H9 (cell line): ENCODE measurements around the gene NTF3. TPM values are rescaled to one million over a fixed set of nuclear protein-coding genes. Genes with fewer than 3 reads are reported as not detected.

Experiments
- DNase-seq: peaks from one replicate; pipeline ENCODE4 v3.0.0-alpha.2; 2017
- H2AFZ ChIP-seq: one replicate; pipeline ENCODE4 v1.6.1; 2013; ENCODE audit warnings: mild to moderate bottlenecking, low read length, control low read depth, moderate library complexity
- H2AK5ac ChIP-seq: 2 replicates; pipeline ENCODE4 v1.6.1; 2013; ENCODE audit warnings: low read length, control low read depth, mixed read lengths; ENCODE audit not compliant: insufficient read length
- H2BK120ac ChIP-seq: one replicate; pipeline ENCODE4 v1.6.1; 2013; ENCODE audit warnings: low read depth, mild to moderate bottlenecking, low read length, control low read depth, inconsistent platforms; ENCODE audit not compliant: poor library complexity, severe bottlenecking
- H2BK12ac ChIP-seq: 2 replicates; pipeline ENCODE4 v1.6.1; 2013; ENCODE audit warnings: low read length, control low read depth, mixed read lengths, low read depth; ENCODE audit not compliant: insufficient read length
- H2BK15ac ChIP-seq: 2 replicates; pipeline ENCODE4 v1.6.1; 2013; ENCODE audit warnings: low read depth, low read length, control low read depth
- H2BK20ac ChIP-seq: one replicate; pipeline ENCODE4 v1.6.1; 2013; ENCODE audit warnings: low read depth, mild to moderate bottlenecking, low read length, control low read depth, inconsistent platforms; ENCODE audit not compliant: poor library complexity, severe bottlenecking
- H2BK5ac ChIP-seq: 2 replicates; pipeline ENCODE4 v1.6.1; 2013; ENCODE audit warnings: low read length, control low read depth, mixed read lengths; ENCODE audit not compliant: insufficient read length
- H3K14ac ChIP-seq: 2 replicates; pipeline ENCODE4 v1.6.1; 2013; ENCODE audit warnings: low read length, control low read depth; ENCODE audit not compliant: insufficient read depth
- H3K18ac ChIP-seq: 2 replicates; pipeline ENCODE4 v1.6.1; 2013; ENCODE audit warnings: low read depth, mild to moderate bottlenecking, mixed read lengths, low read length, control low read depth; ENCODE audit not compliant: insufficient read length
- H3K23ac ChIP-seq: 2 replicates; pipeline ENCODE4 v1.6.1; 2013; ENCODE audit warnings: low read length, control low read depth, mixed read lengths, low read depth; ENCODE audit not compliant: insufficient read length
- H3K23me2 ChIP-seq: 2 replicates; pipeline ENCODE4 v1.6.1; 2013; ENCODE audit warnings: low read depth, mild to moderate bottlenecking, mixed read lengths, low read length, control low read depth; ENCODE audit not compliant: insufficient read length, poor library complexity, severe bottlenecking
- H3K27ac ChIP-seq: 2 replicates; pipeline ENCODE4 v1.5.1; 2013; ENCODE audit warnings: low read length, control low read depth, mixed read lengths, low read depth; ENCODE audit not compliant: insufficient read length
- H3K27me3 ChIP-seq: 2 replicates; pipeline ENCODE4 v1.6.1; 2013; ENCODE audit warnings: low read length, control low read depth, inconsistent platforms; ENCODE audit not compliant: insufficient read depth
- H3K4ac ChIP-seq: 2 replicates; pipeline ENCODE4 v1.6.1; 2013; ENCODE audit warnings: low read depth, mild to moderate bottlenecking, control low read depth, inconsistent platforms, low read length, moderate library complexity
- H3K4me1 ChIP-seq: 2 replicates; pipeline ENCODE4 v1.6.1; 2013; ENCODE audit warnings: low read length, control low read depth, inconsistent platforms; ENCODE audit not compliant: insufficient read depth
- H3K4me2 ChIP-seq: 2 replicates; pipeline ENCODE4 v1.6.1; 2013; ENCODE audit warnings: low read length, control low read depth, mixed read lengths; ENCODE audit not compliant: insufficient read length, insufficient read depth
- H3K56ac ChIP-seq: 2 replicates; pipeline ENCODE4 v1.6.1; 2013; ENCODE audit warnings: low read depth, mild to moderate bottlenecking, mixed read lengths, low read length, control low read depth; ENCODE audit not compliant: insufficient read length
- H3K79me1 ChIP-seq: 2 replicates; pipeline ENCODE4 v1.6.1; 2013; ENCODE audit warnings: low read depth, mild to moderate bottlenecking, moderate library complexity, low read length, control low read depth, inconsistent platforms; ENCODE audit not compliant: insufficient read depth, poor library complexity, severe bottlenecking
- H3K79me2 ChIP-seq: 2 replicates; pipeline ENCODE4 v1.6.1; 2013; ENCODE audit warnings: low read length, control low read depth, inconsistent platforms; ENCODE audit not compliant: insufficient read depth
- H3K9ac ChIP-seq: 2 replicates; pipeline ENCODE4 v1.6.1; 2013; ENCODE audit warnings: low read length, control low read depth, mixed read lengths; ENCODE audit not compliant: insufficient read length; ENCODE audit errors: extremely low read depth
- H3K9me3 ChIP-seq: one replicate; pipeline ENCODE4 v1.6.1; 2013; ENCODE audit warnings: low read depth, low read length, inconsistent platforms; ENCODE audit not compliant: control insufficient read depth
- H3T11ph ChIP-seq: one replicate; pipeline ENCODE4 v1.6.1; 2013; ENCODE audit warnings: mild to moderate bottlenecking, low read length, control low read depth, inconsistent platforms
- H4K20me1 ChIP-seq: one replicate; pipeline ENCODE4 v1.6.1; 2013; ENCODE audit not compliant: control insufficient read depth, insufficient read length, insufficient read depth
- H4K5ac ChIP-seq: 2 replicates; pipeline ENCODE4 v1.6.1; 2013; ENCODE audit warnings: low read depth, mild to moderate bottlenecking, mixed read lengths, low read length, control low read depth; ENCODE audit not compliant: insufficient read length
- H4K8ac ChIP-seq: replicated peaks from 2 replicates; pipeline ENCODE4 v1.6.1; 2013; ENCODE audit warnings: low read length, control low read depth, mixed read lengths, low read depth; ENCODE audit not compliant: insufficient read length
- H4K91ac ChIP-seq: 2 replicates; pipeline ENCODE4 v1.6.1; 2013; ENCODE audit warnings: low read depth, mild to moderate bottlenecking, moderate library complexity, mixed read lengths, low read length, control low read depth; ENCODE audit not compliant: insufficient read length
- H3K27ac Mint-ChIP-seq, 3 experiments: 2 replicates in 2 of 3; 3 replicates in 1 of 3; pipeline ENCODE4 v1.8.0; 2020 to 2021; ENCODE audit warnings: mixed read lengths in 3 of 3, mild to moderate bottlenecking in 1 of 3, moderate library complexity in 1 of 3
- H3K27me3 Mint-ChIP-seq: 2 replicates; pipeline ENCODE4 v1.8.0; 2021; ENCODE audit warnings: low read depth, mild to moderate bottlenecking, moderate library complexity, mixed read lengths
- H3K36me3 Mint-ChIP-seq, 3 experiments: 2 replicates in 2 of 3; 3 replicates in 1 of 3; pipeline ENCODE4 v1.8.0; 2020 to 2021; ENCODE audit warnings: low read depth in 3 of 3, mixed read lengths in 3 of 3; ENCODE audit not compliant: insufficient read depth in 1 of 3
- H3K4me1 Mint-ChIP-seq, 2 experiments: 2 replicates each; pipeline ENCODE4 v1.8.0; 2020; ENCODE audit warnings: mixed read lengths in 2 of 2
- H3K4me3 Mint-ChIP-seq, 2 experiments: 2 replicates in 1 of 2; 3 replicates in 1 of 2; pipeline ENCODE4 v1.8.0; 2020 to 2021; ENCODE audit warnings: mild to moderate bottlenecking in 2 of 2, mixed read lengths in 2 of 2, moderate library complexity in 1 of 2
- H3K9me3 Mint-ChIP-seq, 2 experiments: 2 replicates in 1 of 2; 3 replicates in 1 of 2; pipeline ENCODE4 v1.8.0; 2020; ENCODE audit warnings: mild to moderate bottlenecking in 2 of 2, mixed read lengths in 2 of 2, moderate library complexity in 1 of 2
- WGBS: extraction: QIAGEN DNeasy Blood & Tissue Kit; methylation state at CpG from one replicate; pipeline ENCODE4 v1.1.7; 2013; ENCODE audit warnings: missing lambda C conversion rate, low lambda C conversion rate, mixed read lengths; ENCODE audit not compliant: insufficient read length; ENCODE audit errors: extremely low coverage; 5-methylcytosine and 5-hydroxymethylcytosine counted together
- long read RNA-seq: library from polyadenylated mRNA; unstranded; transcript quantifications from one replicate; pipeline ENCODE4 v2.0.0, GENCODE V29; 2020
- total RNA-seq: library from RNA; stranded (reverse); gene quantifications from 2 replicates; pipeline ENCODE4 v1.2.1, GENCODE V29; 2021
- TF ChIP-seq, protein P1 (sequence below): fragments of 200-600 bp; sonication (generic); conservative IDR thresholded peaks from 3 replicates; pipeline ENCODE4 v1.8.0; 2021; ENCODE audit warnings: antibody characterized with exemption, mild to moderate bottlenecking

Gene NTF3
- 0.48 TPM in 2 replicates for total RNA-seq
- long read RNA-seq, result 0 reads

DNA sequence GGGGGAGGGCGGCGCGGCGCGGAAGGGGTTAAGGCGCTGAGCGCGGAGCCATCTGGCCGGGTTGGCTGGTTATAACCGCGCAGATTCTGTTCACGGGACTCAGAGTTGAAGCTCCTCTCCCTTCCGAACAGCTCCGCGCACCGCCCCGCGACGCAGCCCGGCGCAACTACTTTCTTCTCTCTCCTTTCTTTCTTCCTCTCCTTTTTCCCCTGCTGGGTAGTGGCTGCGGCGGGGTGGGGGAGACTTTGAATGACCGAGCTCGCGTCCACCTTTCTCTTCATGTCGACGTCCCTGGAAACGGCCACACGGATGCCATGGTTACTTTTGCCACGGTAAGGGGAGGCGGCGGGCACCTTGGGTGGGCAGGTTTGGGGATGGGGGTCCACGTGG is at the start of gene NTF3:
NTF3 (plus strand) TSS at position 98 of the 390 bp plus-strand sequence; CDS start at position 315, 217 bp downstream.
- H3K4me1 ChIP-seq, result peaks cover 3% of the 10 kb centered on the region; the same call in 1 of the 2 replicates
- H3K18ac ChIP-seq, result peak within 1 kb of the TSS; percentile 40
- no peaks in the 10 kb centered on the region for H3K9me3 ChIP-seq
- no peaks in the 10 kb centered on the region; a peak in 1 of 5 replicates for H3K9me3 Mint-ChIP-seq
- H3K36me3 Mint-ChIP-seq, result no peaks in the 10 kb centered on the region
- H3K79me2 ChIP-seq, result no peaks in the 10 kb centered on the region
- H2BK15ac ChIP-seq, result no peak within 1 kb of the TSS
- peaks cover 50% of the 10 kb centered on the region for H3K27me3 ChIP-seq
- H2BK12ac ChIP-seq, result no peak within 1 kb of the TSS
- peak; percentile 69 for DNase-seq
- H2BK20ac ChIP-seq, result no peak within 1 kb of the TSS
- peak within 1 kb of the TSS in 1 of 2 experiments; percentile 65 for H3K4me3 Mint-ChIP-seq
- no peak within 1 kb of the TSS for H3K56ac ChIP-seq
- no peak within 1 kb of the TSS for H4K91ac ChIP-seq
- H3K23ac ChIP-seq, result no peak within 1 kb of the TSS
- no peak within 1 kb of the TSS for H4K8ac ChIP-seq
- TF ChIP-seq, protein P1, sequence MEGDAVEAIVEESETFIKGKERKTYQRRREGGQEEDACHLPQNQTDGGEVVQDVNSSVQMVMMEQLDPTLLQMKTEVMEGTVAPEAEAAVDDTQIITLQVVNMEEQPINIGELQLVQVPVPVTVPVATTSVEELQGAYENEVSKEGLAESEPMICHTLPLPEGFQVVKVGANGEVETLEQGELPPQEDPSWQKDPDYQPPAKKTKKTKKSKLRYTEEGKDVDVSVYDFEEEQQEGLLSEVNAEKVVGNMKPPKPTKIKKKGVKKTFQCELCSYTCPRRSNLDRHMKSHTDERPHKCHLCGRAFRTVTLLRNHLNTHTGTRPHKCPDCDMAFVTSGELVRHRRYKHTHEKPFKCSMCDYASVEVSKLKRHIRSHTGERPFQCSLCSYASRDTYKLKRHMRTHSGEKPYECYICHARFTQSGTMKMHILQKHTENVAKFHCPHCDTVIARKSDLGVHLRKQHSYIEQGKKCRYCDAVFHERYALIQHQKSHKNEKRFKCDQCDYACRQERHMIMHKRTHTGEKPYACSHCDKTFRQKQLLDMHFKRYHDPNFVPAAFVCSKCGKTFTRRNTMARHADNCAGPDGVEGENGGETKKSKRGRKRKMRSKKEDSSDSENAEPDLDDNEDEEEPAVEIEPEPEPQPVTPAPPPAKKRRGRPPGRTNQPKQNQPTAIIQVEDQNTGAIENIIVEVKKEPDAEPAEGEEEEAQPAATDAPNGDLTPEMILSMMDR, result no peak
- peaks cover 35% of the 10 kb centered on the region for H3K23me2 ChIP-seq
- H3K4me1 Mint-ChIP-seq, result peaks cover 38% of the 10 kb centered on the region in 2 experiments
- H3K27me3 Mint-ChIP-seq, result peaks cover 2% of the 10 kb centered on the region; the same call in 1 of the 2 replicates
- H2AK5ac ChIP-seq, result no peak within 1 kb of the TSS
- no CpG with 5 or more reads among the region's 34 CpGs for WGBS
- no peak within 1 kb of the TSS for H3K14ac ChIP-seq
- no peak within 1 kb of the TSS for H3T11ph ChIP-seq
- H3K4ac ChIP-seq, result no peak within 1 kb of the TSS
- peak within 1 kb of the TSS; percentile 77 for H3K4me2 ChIP-seq
- H4K5ac ChIP-seq, result no peak within 1 kb of the TSS
- H3K27ac ChIP-seq, result no peak within 1 kb of the TSS
- no peak within 1 kb of the TSS for H2AFZ ChIP-seq
- no peak within 1 kb of the TSS for H2BK5ac ChIP-seq
- no peak within 1 kb of the TSS; a peak in 1 of 7 replicates for H3K27ac Mint-ChIP-seq
- no peaks in the 10 kb centered on the region for H3K79me1 ChIP-seq
- no peak within 1 kb of the TSS for H2BK120ac ChIP-seq
- H3K9ac ChIP-seq, result no peak within 1 kb of the TSS
- no peaks in the 10 kb centered on the region for H4K20me1 ChIP-seq
